NOMO-1 (cell line): ENCODE data around the gene RHBG.
"Not testable (repeated sequence)": the region's sequence is repeated elsewhere in the genome, so short reads cannot be mapped to it uniquely, and the experiment has no call there.

Source experiments
- DNase-seq, 2 experiments: peaks; one replicate each; lab custom pipeline; 2025; ENCODE audit not compliant: unreplicated experiment in 2 of 2; lab: John Stamatoyannopoulos, UW

Gene RHBG

DNA sequence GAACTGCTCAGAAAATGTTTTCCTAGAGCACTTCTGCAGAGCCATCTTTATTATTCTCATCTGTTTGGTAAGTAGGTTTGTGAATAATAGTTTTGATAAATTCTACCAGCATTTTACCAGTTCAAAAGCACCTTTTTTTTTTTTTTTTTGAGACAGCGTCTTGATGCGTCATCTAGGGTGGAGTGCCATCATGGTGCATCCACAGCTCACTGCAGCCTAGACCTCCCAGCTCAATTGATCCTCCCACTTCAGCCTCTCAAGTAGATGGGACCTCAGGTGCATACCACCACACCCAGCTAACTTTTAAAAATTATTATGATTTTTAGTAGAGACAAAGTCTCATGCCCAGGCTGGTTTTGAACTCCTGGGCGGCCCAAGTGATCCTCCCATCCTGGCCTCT is 9.8 kb upstream of the RHBG start:
- DNase-seq = no peak

DNA sequence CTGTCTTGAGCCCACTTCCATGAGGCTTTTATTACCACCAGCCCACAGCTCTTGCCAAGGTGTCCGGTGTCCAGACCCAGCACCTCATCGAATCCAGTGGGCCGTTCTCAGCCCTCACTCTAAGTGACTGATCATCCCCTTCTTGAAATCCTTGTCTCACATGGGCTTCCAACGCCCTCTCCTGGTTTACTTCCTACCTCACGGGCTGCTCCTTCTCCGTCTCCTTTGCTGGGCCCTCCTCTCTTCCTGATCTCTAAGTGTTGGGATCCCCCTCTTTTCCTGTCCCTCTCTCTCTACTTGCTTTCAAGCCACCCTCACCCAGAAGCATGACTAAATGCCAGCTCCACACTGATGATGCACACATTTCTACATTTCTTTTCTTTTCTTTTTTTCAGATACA is 9.0 kb upstream of the RHBG start:
- no peak for DNase-seq

DNA sequence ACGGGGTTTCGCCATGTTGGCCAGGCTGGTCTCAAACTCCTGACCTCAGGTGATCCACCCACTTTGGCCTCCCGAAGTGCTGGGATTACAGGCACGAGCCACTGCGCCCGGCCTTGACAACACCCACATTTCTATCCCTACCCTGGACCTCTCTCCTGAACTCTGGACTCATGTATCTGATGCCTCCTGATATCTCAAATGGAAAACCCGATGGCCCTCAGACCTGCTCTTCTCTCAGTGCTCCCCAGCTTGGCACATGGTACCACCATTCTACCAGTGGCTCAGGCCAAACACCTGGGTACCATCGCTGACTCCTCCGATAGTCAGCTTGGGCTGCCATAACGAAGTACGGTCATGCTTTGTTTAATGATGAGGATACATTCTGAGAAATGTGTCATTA is 8.5 kb upstream of the RHBG start:
- no peak for DNase-seq

DNA sequence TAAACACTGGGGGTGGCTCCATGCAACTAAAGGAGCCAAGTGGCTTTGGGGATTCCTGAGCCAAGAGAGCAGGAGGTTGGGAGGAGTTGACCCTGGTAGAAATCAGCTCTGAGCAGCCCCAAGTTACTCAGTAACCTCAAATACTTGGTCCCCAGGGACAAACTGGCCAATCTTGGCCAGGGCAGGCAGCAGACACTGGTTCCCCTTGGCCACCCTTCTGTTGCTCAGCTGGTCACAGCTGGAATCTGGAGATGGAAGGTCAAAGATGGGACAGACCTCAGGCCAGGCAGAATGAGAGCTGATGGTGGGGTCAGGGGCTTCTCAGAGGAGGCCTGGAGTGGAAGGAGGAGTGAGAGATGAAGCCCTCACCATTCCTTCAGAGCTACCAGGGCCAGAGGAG is 3.3 kb upstream of the RHBG start:
- DNase-seq = no peak

DNA sequence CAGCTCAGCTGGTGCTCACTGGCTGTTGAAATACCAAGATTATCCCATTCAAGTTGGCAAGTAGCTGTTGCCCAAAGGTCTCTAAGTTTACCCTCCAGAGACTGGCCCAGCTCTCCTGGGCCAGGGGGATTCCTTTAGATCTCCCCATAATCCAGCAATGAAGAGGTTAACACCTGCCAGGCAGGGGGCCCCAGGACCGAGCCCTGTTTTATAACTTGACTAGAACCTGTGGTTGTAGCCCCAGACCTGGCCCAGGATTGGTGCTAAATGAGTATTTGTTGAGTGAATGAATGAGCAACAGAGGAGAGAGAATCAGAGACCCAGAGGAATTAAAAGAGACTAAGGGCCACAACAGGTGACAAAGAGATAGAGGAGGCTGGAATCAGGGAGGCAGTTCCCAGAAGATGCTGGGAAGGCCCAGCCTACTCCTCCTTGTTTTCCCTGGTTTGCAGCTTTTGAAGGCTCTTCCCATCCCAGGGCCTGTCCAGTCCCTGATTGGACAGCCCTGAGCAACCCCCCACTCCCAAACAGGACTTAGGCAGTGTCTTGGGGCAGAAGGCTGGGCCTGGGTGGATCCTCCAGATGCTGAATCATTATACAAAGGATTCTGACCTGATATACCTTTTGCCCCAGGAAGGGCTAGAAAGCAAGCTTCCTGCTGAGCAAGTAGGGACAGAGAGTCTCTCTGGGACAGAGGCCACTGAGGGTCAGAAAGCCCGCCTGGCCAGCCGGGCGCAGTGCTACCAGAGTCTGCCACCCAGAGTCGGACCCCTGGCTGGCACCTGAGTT is 2.4 kb upstream of the RHBG start:
- no peak for DNase-seq

DNA sequence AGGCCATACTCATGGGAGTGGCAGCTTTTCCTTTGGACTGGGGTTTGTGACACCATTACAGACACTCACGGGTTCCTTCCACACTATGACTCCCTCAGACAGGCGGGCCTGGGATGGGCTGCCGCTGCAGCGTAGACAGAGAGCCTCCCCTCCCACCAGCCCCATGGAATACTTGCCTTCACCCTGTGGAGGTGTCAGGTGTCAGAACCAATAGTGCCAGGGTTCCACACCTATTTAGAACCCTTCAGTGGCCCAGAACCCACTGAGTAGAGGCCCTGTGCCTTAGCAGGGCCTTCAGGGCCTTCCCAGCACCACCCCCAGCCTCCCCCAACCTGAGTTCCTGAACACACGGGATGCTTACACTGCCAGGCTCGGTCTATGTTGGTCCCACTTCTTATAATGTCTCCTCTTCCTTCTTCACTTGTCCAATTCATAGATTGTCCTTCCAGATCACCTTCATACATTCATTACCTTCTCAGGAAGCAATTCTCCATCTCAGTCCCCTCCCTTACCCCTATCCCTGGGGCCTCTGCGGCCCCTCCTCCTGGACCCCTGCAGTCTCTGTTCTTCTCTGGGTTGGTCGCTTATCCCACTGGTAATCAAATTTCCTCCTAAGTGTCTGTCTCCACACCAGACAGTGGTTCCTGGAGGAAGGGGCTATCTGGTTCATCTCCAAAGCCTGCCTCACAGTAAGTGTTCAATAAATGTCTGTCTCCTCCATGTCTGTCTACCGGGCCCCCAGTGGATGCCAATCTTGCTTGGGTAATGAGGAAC is 1.4 kb upstream of the RHBG start:
- no peak for DNase-seq

DNA sequence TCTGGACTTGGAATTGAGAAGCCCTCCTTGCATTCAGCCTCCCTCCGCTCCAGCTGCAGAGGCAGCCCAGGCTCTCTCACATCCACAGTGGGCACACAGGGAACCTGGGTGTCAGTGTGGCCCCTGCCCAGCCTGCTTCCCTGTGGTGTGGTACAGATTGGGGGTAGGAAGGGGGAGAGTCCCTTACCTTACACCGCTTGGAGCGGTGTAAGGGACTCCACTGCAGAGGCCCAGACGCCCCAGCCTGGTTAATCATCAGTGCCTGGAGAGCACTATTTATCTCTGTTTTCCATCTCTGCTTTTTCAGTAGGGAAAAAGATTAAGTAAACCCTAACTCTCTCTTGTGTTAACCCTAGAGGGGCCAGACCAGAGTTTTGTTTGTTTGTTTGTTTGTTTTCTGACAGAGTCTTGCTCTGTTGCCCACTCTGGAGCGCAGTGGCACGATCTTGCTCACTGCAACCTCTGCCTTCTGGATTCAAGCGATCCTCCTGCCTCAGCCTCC is 803 bp upstream of the RHBG start:
- no peak for DNase-seq

DNA sequence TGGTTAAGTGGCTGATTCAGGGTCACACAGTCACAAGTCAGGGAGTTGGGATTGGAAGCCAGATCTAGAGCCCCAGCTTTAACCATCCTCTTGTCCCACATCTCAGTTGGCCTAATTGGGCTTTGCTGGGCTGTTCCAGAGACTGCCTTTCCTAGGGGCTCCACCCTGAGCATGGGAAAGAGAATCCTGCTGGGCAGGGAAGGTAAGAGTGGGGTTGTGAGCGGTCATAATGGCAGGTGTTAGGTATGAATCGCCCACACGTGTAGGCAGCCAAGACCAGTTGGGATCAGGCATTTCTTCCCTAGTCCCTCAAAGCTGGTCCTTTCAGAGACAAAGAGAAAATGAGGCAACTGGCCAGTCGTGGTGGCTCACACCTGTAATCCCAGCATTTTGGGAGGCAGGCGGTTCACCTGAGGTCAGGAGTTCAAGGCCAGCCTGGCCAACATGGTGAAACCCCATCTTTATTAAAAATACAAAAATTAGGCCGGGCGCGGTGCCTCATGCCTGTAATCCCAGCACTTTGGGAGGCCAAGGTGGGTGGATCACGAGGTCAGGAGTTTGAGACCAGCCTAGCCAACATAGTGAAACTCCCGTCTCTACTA is 775 bp downstream of the RHBG start:
- DNase-seq = not testable (repeated sequence)

DNA sequence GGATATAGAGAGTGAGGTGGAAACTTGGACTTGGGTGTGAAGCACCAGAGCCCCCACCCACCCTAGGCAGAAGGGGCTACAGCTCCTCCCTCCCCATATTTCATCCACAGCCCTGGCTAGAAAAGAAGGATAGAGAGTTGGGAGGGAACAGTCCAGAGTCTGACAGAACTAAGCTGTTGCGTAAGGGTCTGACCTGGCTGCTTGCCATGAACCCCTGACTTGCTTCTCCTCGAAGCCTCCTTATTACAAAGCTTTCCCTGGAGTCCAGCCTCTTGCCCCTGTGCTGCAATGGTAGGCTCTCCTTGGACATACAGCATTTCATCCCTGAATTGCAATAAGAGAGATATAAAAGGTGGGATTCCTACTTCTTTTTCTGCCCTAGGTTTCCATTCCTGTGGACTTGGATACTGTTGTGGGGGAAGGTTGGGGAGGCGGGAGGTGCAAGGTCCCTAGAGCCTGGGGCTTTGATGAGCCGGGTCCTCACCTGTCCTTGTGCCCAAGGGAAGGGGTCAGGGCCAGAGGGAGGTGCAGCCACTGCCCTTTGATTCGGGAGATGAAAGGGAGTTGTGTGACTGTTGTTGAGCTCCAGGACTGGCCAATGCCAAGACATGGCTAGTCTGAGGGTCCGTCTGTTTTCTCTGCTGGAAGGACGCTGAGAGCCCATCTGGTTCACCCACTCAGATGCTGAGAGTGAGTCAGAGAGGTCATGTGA is 2.7 kb downstream of the RHBG start:
- peak in 1 of 2 experiments; percentile 42 for DNase-seq

DNA sequence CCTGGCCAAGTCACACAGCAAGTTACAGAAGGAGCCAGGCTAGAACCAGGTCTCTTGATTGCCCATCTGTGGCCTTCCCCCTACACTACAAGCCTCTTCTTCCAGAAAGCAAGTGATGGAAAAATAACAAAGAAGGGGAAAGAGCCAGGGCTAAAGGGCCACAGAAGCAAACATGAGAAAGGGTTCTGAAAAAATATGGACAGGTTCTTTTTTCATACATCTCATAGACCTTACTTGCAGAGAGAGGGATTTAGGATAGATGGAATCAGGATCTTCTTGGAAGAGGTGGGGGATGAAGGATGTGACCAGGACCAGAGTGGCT is 3.2 kb downstream of the RHBG start:
- no peak for DNase-seq

DNA sequence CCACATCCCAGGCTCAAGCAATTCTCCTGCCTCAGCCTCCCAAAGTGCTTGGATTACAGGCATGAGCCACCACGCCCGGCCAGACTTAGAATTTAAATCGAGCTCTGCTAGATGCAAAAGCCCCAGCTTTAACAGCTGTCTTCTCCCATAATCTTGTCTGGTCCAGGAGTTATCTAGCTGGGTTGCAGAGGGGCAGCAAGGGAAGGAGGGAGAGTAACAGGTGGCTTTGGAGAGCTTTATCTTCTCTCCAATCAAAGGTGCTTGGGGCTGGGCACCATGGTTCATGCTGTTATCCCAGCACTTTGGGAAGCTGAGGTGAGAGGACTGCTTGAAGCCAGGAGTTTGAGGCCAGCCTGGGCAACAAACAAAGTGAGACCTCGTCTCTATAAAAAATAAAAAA is 3.9 kb downstream of the RHBG start:
- DNase-seq = no peak

DNA sequence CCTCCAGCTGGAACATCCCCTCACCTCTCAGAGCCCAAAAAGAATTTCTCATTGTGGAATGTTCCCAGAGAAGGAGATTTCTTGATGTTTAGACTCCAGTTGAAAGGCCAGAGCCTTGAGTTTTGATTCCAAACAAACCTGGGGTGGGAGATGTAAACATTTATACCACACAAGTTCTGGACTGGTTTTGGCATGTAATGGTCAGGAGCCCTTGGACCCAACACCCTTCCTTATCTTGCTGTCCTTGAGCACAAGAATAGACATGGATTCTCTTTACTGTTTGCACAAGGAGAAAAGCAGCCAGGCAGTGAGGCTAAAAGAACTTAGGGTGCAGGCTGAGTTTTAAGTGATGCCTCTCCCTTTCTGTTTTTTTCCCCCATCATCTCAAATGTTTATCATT is 4.5 kb downstream of the RHBG start:
- no peak for DNase-seq

DNA sequence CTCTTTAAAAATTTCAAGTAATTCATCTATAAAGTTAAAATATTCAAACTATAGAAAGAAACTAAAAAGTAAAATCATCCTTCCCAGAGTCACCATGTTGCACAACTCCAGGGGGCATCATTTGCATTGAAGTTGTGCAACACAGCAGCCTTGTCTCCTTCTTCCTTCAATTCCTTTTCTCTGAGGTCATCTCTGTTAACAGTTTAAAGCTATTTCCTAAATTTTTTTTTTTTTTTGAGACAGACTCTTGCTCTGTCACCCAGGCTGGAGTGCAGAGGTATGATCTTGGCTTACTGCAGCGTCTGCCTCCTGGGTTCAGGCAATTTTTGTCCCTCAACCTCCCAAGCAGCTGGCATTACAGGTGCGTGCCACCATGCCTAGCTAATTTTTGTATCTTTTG is 7.1 kb downstream of the RHBG start:
- DNase-seq = peak; percentile 20 to 78

DNA sequence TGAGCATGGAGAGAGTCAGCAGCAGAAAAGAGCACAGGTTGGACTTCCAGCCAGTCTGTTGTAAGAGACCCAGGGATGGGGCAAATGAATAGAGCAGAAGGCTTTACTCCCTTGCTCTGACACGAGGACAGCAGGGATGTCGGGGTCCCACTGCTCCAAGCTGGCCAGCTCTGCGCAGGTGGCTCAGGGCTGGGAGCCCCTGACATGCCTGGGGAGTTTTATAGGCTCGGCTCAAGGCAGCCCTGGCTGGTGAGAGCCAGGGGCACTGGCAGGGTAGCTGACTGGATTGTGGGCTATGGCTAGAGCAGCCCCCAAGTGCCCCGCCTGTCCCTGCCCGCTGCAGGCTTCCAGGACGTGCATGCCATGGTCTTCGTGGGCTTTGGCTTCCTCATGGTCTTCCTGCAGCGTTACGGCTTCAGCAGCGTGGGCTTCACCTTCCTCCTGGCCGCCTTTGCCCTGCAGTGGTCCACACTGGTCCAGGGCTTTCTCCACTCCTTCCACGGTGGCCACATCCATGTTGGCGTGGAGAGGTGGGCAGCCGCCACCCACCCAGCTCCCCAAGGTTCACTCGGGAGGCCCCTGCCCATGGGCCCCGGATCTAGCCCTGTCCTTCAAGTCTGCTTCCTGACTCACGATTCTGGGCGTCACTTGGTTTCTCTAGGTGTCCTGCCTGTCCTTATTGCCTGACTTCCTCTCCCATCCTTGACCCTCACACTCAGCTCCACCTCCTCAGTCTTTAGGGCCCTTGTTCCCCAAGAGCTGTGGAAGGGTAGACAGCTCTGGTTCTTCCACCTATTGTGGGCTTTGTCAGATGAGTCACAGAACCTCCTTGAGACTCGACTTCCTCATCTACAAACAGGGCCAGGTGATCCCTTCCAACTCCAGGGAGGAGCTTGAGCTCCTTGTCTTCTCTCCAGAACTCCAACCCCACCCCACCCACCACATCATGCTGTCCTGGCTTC is 8.2 kb downstream of the RHBG start:
- DNase-seq = peak in 1 of 2 experiments; percentile 15

DNA sequence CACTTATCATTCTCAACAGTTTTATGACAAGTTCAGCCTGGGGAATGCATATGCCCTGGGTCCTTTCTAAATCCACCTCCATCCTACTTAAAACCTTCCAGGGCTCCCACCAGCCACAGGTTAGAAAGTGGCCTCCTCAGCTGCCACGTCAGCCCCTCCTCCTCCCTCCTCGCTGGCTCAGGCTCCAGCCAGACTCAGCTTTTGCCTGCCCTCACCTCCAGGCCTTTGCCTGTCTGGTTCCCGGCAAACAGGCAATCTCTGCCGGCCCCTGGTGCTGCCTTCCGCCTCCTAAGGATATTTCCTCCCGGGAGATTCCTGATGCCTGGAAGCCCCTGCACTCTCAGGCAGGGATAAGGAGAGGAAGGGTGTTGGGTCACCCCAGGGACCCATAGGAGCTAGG is 9.5 kb downstream of the RHBG start:
- no peak for DNase-seq

DNA sequence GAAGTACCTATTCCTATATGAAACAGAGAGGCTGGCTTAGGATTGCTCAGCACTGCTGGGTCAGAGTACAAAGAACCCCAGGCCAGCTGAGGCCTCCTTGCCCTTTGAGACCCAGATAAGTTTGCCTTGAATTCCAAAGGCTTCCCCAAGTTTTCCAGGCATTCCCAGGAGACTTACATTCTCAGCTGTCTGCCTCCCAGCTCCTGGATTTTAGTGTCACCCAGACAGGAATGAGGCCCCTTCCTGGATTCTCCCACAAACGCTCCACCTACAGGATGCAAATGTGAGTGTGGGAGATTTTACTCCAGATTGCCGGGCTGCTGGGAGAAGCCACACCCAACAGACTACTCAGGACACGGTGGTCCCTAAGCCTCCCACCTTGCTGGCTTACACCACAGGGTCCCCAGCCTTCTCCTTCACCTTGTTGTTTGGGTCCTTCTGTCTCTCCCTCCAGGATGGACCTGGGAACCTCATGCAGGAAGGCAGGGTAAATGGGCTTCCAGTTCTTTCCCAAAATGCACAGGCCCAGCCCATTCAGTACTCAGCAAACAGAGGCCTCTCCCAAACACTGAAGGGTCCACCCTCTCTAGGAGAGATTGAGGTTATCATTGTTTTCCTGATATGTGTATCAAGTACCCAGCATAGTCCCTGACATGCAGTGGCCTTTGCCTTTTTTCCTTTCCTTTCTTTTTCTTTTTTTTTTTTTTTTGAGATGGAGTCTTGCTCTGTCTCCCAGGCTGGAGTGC is 10.6 kb downstream of the RHBG start:
- no peak for DNase-seq

DNA sequence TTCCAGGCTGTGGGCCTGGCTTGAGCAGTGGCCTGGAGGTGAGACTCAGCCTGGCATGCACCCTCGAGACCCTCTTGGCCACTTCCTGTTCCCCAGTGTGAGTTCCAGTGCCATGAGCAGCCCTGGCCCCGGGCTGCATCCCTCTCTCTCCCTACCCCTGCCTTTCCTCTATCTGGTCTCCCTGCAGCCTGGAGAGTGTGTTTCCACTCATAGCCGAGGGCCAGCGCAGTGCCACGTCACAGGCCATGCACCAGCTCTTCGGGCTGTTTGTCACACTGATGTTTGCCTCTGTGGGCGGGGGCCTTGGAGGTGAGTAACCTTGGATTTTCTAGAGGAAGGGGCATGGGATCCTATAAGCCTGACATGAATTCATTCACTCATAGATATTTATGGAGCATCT is 13.6 kb downstream of the RHBG start:
- DNase-seq = no peak

DNA sequence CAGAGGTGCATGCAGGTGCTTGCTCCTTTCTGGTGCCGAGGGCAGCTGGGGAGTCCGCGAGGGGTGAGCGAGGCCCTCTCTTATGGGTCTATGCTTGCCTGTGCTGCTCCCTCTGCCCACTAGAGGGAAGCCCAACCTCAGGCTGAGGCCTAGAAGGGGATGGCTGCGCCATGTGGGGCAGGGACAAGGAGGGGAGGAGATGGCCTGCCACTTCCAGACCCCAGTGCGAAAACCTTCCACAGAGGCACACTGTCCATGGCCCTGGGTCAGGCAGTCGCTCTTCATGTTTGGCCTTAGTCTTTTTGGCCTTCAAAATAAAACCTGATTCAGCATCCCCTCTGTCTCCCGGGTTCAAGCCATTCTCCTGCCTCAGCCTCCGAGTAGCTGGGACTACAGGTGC is 14.0 kb downstream of the RHBG start:
- peak; percentile 32 to 38 for DNase-seq

DNA sequence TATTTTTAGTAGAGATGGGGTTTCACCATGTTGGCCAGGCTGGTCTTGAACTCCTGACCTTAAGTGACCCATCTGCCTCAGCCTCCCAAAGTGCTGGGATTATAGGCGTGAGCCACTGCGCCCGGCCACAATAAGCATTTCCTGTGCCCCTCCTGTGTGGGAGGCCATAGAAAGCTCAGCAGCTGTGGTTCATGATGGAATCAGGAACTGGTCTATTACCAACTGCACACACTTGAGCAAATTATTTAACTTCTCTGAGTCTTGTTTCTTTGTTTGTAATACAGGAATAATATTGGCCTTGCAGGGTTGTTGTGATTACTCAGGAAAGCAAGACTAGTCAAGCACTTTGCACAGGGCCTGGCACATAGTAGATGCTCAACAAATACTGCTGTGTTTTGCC is 15.0 kb downstream of the RHBG start:
- DNase-seq = peak; percentile 24 to 60
